A549 (cell line): ENCODE data around the gene BCL10. TPM values are rescaled to one million over a fixed set of nuclear protein-coding genes. Genes with fewer than 3 reads are reported as not detected.

ENCODE experiments used
- ATAC-seq, 2 experiments: fragments of 200-7000 bp in 1 of 2; fragments of >200 bp in 1 of 2; cut with Nextera tagmentation in 1 of 2; cut with Tn5 transposase in 1 of 2; 3 replicates each; pipeline versions ENCODE4 v1.8.0 to v1.9.1; 2018 to 2020; ENCODE audit warnings: mild to moderate bottlenecking in 1 of 2, moderate library complexity in 1 of 2
- CTCF ChIA-PET: fragments of 300-600 bp; sonication (Branson Sonifier 250); formaldehyde crosslinking; extraction: SDS; loops from one replicate; lab custom pipeline; 2021; ENCODE audit warnings: antibody characterized with exemption, inconsistent platforms; lab: Yijun Ruan, JAX
- POLR2A ChIA-PET: fragments of 350-600 bp; formaldehyde crosslinking; extraction: SDS; loops from one replicate; lab custom pipeline; 2021; ENCODE audit warnings: antibody characterized with exemption, inconsistent platforms; lab: Yijun Ruan, JAX
- DNase-seq, 2 experiments: peaks; one replicate each; pipeline versions ENCODE4 v3.0.0 to v3.0.0-alpha.2; 2011 to 2016; ENCODE audit warnings: low read depth in 1 of 2, low spot score in 1 of 2
- FAIRE-seq: peaks from 2 replicates; lab custom pipeline; 2011; peaks lifted over from hg19 to GRCh38; lab: Jason Lieb, UNC
- H3K27ac ChIP-seq, 2 experiments: fragments of >200 bp; sonication (Bioruptor Twin); formaldehyde crosslinking; 3 replicates each; pipeline ENCODE4 v1.5.1; 2016 to 2017
- H3K4me1 ChIP-seq: fragments of >200 bp; sonication (Bioruptor Twin); formaldehyde crosslinking; 3 replicates; pipeline ENCODE4 v1.6.1; 2016
- H3K4me2 ChIP-seq: fragments of >200 bp; sonication (Bioruptor Twin); formaldehyde crosslinking; 3 replicates; pipeline ENCODE4 v1.6.1; 2016
- H3K4me3 ChIP-seq: fragments of >200 bp; sonication (Bioruptor Twin); formaldehyde crosslinking; 3 replicates; pipeline ENCODE4 v1.5.1; 2016
- H3K9me3 ChIP-seq: fragments of >200 bp; sonication (Bioruptor Twin); formaldehyde crosslinking; 3 replicates; pipeline ENCODE4 v1.6.1; 2016
- BHLHE40 ChIP-seq: IDR thresholded peaks from 2 replicates; pipeline ENCODE4 v1.6.1; 2012; ENCODE audit warnings: low read depth, low read length, inconsistent platforms
- CBX2 ChIP-seq: fragments of 200-600 bp; sonication (generic); IDR thresholded peaks from 2 replicates; pipeline ENCODE4 v1.6.1; 2016; ENCODE audit warnings: low read depth, mild to moderate bottlenecking, borderline replicate concordance
- CHD2 ChIP-seq: fragments of 150-350 bp; IDR thresholded peaks from 2 replicates; pipeline ENCODE4 v1.6.1; 2014; ENCODE audit warnings: low read length; ENCODE audit not compliant: partially characterized antibody
- EP300 ChIP-seq, 2 experiments: fragments of >200 bp; sonication (Bioruptor Twin); formaldehyde crosslinking; IDR thresholded peaks; 2 replicates in 1 of 2; 3 replicates in 1 of 2; pipeline ENCODE4 v1.6.1; 2016 to 2017
- ESRRA ChIP-seq: fragments of 150-350 bp; IDR thresholded peaks from 2 replicates; pipeline ENCODE4 v1.6.1; 2014; ENCODE audit warnings: mild to moderate bottlenecking, low read length, borderline replicate concordance
- FOSB ChIP-seq: fragments of 250-450 bp; sonication (Bioruptor Pico); IDR thresholded peaks from 2 replicates; pipeline ENCODE4 v1.5.0; 2020; ENCODE audit warnings: mild to moderate bottlenecking, moderate library complexity
- FOSL2 ChIP-seq, 2 experiments: fragments of 450-650 bp in 1 of 2; fragments of >200 bp in 1 of 2; sonication (Bioruptor Twin) in 1 of 2; formaldehyde crosslinking; IDR thresholded peaks; 2 replicates each; pipeline versions ENCODE4 v1.5.0 to v1.6.1; 2016 to 2020; ENCODE audit warnings: mild to moderate bottlenecking in 1 of 2, moderate library complexity in 1 of 2
- FOXS1 ChIP-seq: fragments of 250-450 bp; sonication (Bioruptor Pico); IDR thresholded peaks from 2 replicates; pipeline ENCODE4 v1.5.0; 2020; ENCODE audit warnings: mild to moderate bottlenecking, moderate library complexity
- GATA3 ChIP-seq: IDR thresholded peaks from 2 replicates; pipeline ENCODE4 v1.6.1; 2012; ENCODE audit warnings: borderline replicate concordance
- HDAC2 ChIP-seq: fragments of 200-600 bp; sonication (generic); IDR thresholded peaks from 2 replicates; pipeline ENCODE4 v1.6.1; 2016
- HOXA7 ChIP-seq: fragments of 250-450 bp; sonication (Bioruptor Pico); IDR thresholded peaks from 2 replicates; pipeline ENCODE4 v1.5.0; 2020; ENCODE audit warnings: mild to moderate bottlenecking, moderate library complexity
- HOXB13 ChIP-seq: fragments of 250-450 bp; sonication (Bioruptor Pico); IDR thresholded peaks from 2 replicates; pipeline ENCODE4 v1.5.0; 2020; ENCODE audit warnings: low read depth, mild to moderate bottlenecking, moderate library complexity
- HOXB5 ChIP-seq: fragments of 250-450 bp; sonication (Bioruptor Pico); IDR thresholded peaks from 2 replicates; pipeline ENCODE4 v1.5.0; 2020; ENCODE audit warnings: mild to moderate bottlenecking, moderate library complexity
- JUNB ChIP-seq: fragments of >200 bp; sonication (Bioruptor Twin); formaldehyde crosslinking; IDR thresholded peaks from 2 replicates; pipeline ENCODE4 v1.6.1; 2016
- MAFK ChIP-seq: fragments of 450-650 bp; IDR thresholded peaks from 2 replicates; pipeline ENCODE4 v1.6.1; 2014; ENCODE audit not compliant: partially characterized antibody
- NFE2L2 ChIP-seq: fragments of 150-350 bp; conservative IDR thresholded peaks from 2 replicates; pipeline ENCODE4 v1.6.1; 2014; ENCODE audit warnings: low read length
- NR3C1 ChIP-seq: fragments of >200 bp; sonication (Bioruptor Twin); formaldehyde crosslinking; IDR thresholded peaks from 3 replicates; pipeline ENCODE4 v1.6.1; 2017
- RARB ChIP-seq: fragments of 250-450 bp; sonication (Bioruptor Pico); IDR thresholded peaks from 2 replicates; pipeline ENCODE4 v1.8.0; 2021; ENCODE audit warnings: mild to moderate bottlenecking, moderate library complexity
- RCOR1 ChIP-seq: fragments of 150-350 bp; IDR thresholded peaks from 2 replicates; pipeline ENCODE4 v1.6.1; 2014; ENCODE audit warnings: antibody characterized with exemption, low read length, low read depth
- RNF2 ChIP-seq: fragments of 200-600 bp; sonication (generic); IDR thresholded peaks from 2 replicates; pipeline ENCODE4 v1.6.1; 2016; ENCODE audit warnings: low read depth, mild to moderate bottlenecking, antibody characterized with exemption, moderate library complexity, borderline replicate concordance
- SMC3 ChIP-seq: fragments of >200 bp; sonication (Bioruptor Twin); formaldehyde crosslinking; IDR thresholded peaks from 3 replicates; pipeline ENCODE4 v1.6.1; 2018; ENCODE audit warnings: inconsistent platforms
- SREBF2 ChIP-seq: fragments of 450-650 bp; IDR thresholded peaks from 2 replicates; pipeline ENCODE4 v1.6.1; 2014; ENCODE audit warnings: mild to moderate bottlenecking, moderate library complexity
- TP53 ChIP-seq: fragments of 250-450 bp; sonication (Bioruptor Pico); IDR thresholded peaks from 2 replicates; pipeline ENCODE4 v1.5.0; 2021; ENCODE audit warnings: mild to moderate bottlenecking, moderate library complexity
- ZC3H11A ChIP-seq: fragments of 450-650 bp; IDR thresholded peaks from 2 replicates; pipeline ENCODE4 v1.6.1; 2014; ENCODE audit warnings: antibody characterized with exemption, mild to moderate bottlenecking
- ZNF302 ChIP-seq: fragments of 250-450 bp; sonication (Bioruptor Pico); IDR thresholded peaks from 2 replicates; pipeline ENCODE4 v1.9.0; 2021; ENCODE audit warnings: inconsistent platforms, mild to moderate bottlenecking, moderate library complexity
- ZSCAN20 ChIP-seq: fragments of 250-450 bp; sonication (Bioruptor Pico); IDR thresholded peaks from 2 replicates; pipeline ENCODE4 v1.8.0; 2022; ENCODE audit warnings: mild to moderate bottlenecking, moderate library complexity
- WGBS: methylation state at CpG from one replicate; pipeline ENCODE4 v1.1.6; 2017; ENCODE audit errors: missing lambda C conversion rate; 5-methylcytosine and 5-hydroxymethylcytosine counted together
- polyA plus RNA-seq, 4 experiments: library from polyadenylated mRNA; depleted of rRNA in 3 of 4; stranded (reverse); fragments of >200 nt; fragmentation: RNase III in 1 of 4; extraction: RNeasy Plus Mini Kit Qiagen cat#74134 plus additional on column Dnase treatment in 1 of 4; gene quantifications; 2 replicates in 3 of 4; 3 replicates in 1 of 4; pipeline ENCODE4 v1.2.3, GENCODE V29; 2011 to 2017
- TF ChIP-seq, protein P1 (sequence below): IDR thresholded peaks from 2 replicates; pipeline ENCODE4 v1.6.1; 2012
- TF ChIP-seq, protein P2 (sequence below): IDR thresholded peaks from 2 replicates; pipeline ENCODE4 v1.6.1; 2012
- TF ChIP-seq, protein P3 (sequence below): fragments of 150-350 bp; IDR thresholded peaks from 2 replicates; pipeline ENCODE4 v1.6.1; 2014; ENCODE audit warnings: low read depth, mild to moderate bottlenecking, low read length
- TF ChIP-seq, protein P4 (sequence below): IDR thresholded peaks from 2 replicates; pipeline ENCODE4 v1.6.1; 2012; ENCODE audit warnings: low read depth, borderline replicate concordance

Gene BCL10
- polyA plus RNA-seq, 2 of the 4 experiments (the other 2 are of a cell fraction), result 8.9 to 15.5 TPM

DNA sequence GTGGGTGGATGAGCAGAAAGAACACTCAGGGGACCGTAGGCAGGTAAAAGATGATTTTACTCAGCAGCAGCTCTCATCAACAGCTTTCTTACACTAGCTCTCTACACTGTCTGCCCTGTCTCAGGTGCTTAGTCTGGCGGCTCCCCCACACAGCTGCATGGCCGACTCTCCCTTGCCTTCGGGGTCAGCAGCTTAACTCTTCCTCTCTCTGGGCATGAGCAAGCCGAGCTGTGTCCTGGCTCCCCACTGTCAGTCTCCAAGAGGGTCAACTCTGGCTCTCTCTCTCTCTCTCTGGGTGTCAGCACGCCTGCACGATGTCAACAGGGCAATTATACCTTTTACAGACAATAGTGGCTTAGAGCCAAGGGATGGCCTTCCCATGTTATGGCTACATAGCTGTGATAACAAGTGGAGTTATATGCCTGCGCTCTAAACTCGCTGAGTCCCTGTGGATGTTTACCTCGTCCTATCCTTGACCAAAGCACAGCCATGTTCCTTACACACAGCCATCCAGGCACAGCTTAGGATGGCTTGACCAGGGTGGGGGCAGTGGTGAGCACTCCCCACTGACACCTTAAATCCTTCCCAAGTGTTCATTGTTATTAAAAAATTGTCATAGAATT, 3.1 kb upstream of the BCL10 start:
- WGBS, result 94% methylated on average over 10 of the region's 10 CpGs
- Histone ChIP-seq H3K4me3 (no peak overlapping the region), H3K27ac (peak overlapping the region; percentile 73 to 86), H3K4me2 (peak overlapping the region; percentile 60), H3K4me1 (peaks cover 41% of the 10 kb centered on the region), H3K9me3 (no peaks in the 10 kb centered on the region)
- FAIRE-seq, result no peak
- ATAC-seq, result no peak
- ChIA-PET POLR2A (no interaction called here), CTCF (interaction anchor here (0.6 kb wide), 1 partner anchor 144 kb away, joined by 4 read pairs; no protein-coding TSS in a partner anchor)
- TF ChIP-seq HOXB13 (CRISPR knock-in tag) (peak; percentile 58; the same call in 1 of the 2 replicates), JUNB (no peak), FOSB (no peak), RCOR1 (no peak), ZSCAN20 (0 out of 2 replicates have a peak, but pooled peaks have one; percentile 23), SREBF2 (no peak)
- DNase-seq, result no peak

DNA sequence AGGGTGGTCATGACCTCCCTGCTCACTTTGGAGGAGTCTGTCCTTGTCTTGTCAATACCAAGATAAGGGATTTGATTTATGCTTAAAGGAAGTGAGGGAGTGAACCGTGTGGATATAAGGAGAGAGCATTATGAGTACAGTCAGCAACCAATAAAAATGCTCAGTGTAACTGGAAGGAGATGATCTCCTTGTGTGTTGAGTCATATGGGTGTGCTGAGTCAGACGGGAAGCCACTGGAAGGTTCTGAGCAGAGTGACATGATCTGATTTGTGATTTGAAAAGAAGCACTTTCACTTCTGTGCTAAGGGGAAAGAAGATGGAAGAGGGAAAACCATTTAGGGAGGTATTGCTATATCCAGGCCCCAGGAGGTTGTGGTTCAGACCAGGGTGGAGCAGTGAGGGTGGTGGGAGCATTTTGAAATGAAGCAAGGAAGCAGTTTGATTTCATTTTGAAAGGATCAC, 2.5 kb upstream of the BCL10 start:
- DNase-seq (peak; percentile 72 to 87), FAIRE-seq (no peak), ATAC-seq (peak; percentile 23 to 47)
- CTCF ChIA-PET, result interaction anchor here (0.6 to 4.1 kb wide), 2 partner anchors 20 to 144 kb away, joined by 4 to 27 read pairs; partner anchors contain the start of gene C1orf52
- Histone ChIP-seq H3K4me3 (no peak overlapping the region), H3K27ac (peak overlapping the region; percentile 73 to 86), H3K4me1 (peaks cover 48% of the 10 kb centered on the region), H3K9me3 (no peaks in the 10 kb centered on the region), H3K4me2 (peak overlapping the region; percentile 60)
- peak; percentile 88 for TF ChIP-seq MAFK
- no peak for TF ChIP-seq HOXB13 (CRISPR knock-in tag)
- TF ChIP-seq ESRRA, result no peak
- TF ChIP-seq, protein P1, sequence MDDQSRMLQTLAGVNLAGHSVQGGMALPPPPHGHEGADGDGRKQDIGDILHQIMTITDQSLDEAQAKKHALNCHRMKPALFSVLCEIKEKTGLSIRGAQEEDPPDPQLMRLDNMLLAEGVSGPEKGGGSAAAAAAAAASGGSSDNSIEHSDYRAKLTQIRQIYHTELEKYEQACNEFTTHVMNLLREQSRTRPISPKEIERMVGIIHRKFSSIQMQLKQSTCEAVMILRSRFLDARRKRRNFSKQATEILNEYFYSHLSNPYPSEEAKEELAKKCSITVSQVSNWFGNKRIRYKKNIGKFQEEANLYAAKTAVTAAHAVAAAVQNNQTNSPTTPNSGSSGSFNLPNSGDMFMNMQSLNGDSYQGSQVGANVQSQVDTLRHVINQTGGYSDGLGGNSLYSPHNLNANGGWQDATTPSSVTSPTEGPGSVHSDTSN, result no peak
- TF ChIP-seq SMC3, result no peak
- no peak for TF ChIP-seq CBX2
- no peak for TF ChIP-seq CHD2
- no peak for TF ChIP-seq ZC3H11A
- TF ChIP-seq, protein P2, sequence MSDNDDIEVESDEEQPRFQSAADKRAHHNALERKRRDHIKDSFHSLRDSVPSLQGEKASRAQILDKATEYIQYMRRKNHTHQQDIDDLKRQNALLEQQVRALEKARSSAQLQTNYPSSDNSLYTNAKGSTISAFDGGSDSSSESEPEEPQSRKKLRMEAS, result 0 out of 2 replicates have a peak, but pooled peaks have one; percentile 19
- no peak for TF ChIP-seq EP300 (IDR thresholded peaks at IDR 0.05)
- TF ChIP-seq RNF2, result no peak
- TF ChIP-seq, protein P3, sequence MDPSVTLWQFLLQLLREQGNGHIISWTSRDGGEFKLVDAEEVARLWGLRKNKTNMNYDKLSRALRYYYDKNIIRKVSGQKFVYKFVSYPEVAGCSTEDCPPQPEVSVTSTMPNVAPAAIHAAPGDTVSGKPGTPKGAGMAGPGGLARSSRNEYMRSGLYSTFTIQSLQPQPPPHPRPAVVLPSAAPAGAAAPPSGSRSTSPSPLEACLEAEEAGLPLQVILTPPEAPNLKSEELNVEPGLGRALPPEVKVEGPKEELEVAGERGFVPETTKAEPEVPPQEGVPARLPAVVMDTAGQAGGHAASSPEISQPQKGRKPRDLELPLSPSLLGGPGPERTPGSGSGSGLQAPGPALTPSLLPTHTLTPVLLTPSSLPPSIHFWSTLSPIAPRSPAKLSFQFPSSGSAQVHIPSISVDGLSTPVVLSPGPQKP, result no peak
- TF ChIP-seq, protein P4, sequence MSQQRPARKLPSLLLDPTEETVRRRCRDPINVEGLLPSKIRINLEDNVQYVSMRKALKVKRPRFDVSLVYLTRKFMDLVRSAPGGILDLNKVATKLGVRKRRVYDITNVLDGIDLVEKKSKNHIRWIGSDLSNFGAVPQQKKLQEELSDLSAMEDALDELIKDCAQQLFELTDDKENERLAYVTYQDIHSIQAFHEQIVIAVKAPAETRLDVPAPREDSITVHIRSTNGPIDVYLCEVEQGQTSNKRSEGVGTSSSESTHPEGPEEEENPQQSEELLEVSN, result no peak
- no peak for TF ChIP-seq NFE2L2
- TF ChIP-seq HDAC2, result no peak
- peak; percentile 23; the same call in 1 of the 2 replicates for TF ChIP-seq FOSL2 (IDR thresholded peaks at IDR 0.05)
- peak; percentile 79 for TF ChIP-seq FOSL2 (CRISPR knock-in tag; IDR thresholded peaks at IDR 0.05)
- no peak for TF ChIP-seq TP53 (CRISPR knock-in tag)
- TF ChIP-seq BHLHE40, result no peak
- no peak; the same call in 1 of the 2 replicates for TF ChIP-seq GATA3
- TF ChIP-seq RARB (CRISPR knock-in tag), result no peak
- TF ChIP-seq HOXB5, result no peak
- no peak for TF ChIP-seq ZNF302
- TF ChIP-seq FOSB, result no peak
- no peak for TF ChIP-seq NR3C1
- TF ChIP-seq FOXS1 (CRISPR knock-in tag), result no peak
- TF ChIP-seq ZSCAN20, result no peak
- TF ChIP-seq SREBF2, result no peak
- no peak for TF ChIP-seq HOXA7
- peak; percentile 61; the same call in 1 of the 2 replicates for TF ChIP-seq JUNB
- WGBS, result 2% methylated on average over 2 of the region's 2 CpGs
- POLR2A ChIA-PET, result no interaction called here
